Inferior parietal cortex (tissue), 1 donor: ENCODE results near the gene SIRT4.

ENCODE experiments used
- DNase-seq: peaks from one replicate; pipeline ENCODE4 v3.0.0-alpha.2; 2016; ENCODE audit errors: extremely low spot score

The SIRT4 gene

DNA sequence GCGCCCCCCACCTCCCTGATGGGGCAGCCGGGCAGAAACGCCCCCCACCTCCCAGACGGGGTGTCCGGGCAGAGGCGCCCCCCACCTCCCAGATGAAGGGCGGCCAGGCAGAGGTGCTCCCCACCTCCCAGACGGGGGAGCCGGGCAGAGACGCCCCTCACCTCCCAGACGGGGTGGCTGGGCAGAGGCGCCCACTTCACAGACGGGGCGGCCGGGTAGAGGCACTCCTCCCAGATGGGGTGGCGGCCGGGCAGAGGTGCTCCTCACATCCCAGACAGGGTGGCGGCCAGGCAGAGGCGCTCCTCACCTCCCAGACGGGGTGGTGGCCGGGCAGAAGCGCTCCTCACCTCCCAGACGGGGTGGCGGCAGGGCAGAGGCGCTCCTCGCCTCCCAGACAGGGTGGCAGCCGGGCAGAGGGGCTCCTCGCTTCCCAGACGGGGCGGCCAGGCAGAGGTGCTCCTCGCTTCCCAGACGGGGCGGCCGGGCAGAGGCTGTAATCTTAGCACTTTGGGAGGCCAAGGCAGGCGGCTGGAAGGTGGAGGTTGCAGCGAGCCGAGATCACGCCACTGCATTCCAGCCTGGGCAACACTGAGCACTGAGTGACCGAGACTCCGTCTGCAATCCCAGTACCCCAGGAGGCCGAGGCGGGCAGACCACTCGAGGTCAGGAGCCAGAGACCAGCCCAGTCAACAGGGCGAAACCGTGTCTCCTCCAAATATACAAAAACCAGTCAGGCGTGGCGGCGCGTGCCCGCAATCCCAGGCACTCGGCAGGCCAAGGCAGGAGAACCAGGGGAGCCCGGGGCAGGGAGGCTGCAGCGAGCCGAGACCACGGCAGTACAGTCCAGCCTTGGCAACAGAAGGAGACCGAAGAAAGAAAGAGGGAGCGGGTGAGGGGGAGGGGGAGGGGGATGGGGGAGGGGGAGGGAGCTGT lies 23.7 kb upstream of the SIRT4 start:
- no peak for DNase-seq

DNA sequence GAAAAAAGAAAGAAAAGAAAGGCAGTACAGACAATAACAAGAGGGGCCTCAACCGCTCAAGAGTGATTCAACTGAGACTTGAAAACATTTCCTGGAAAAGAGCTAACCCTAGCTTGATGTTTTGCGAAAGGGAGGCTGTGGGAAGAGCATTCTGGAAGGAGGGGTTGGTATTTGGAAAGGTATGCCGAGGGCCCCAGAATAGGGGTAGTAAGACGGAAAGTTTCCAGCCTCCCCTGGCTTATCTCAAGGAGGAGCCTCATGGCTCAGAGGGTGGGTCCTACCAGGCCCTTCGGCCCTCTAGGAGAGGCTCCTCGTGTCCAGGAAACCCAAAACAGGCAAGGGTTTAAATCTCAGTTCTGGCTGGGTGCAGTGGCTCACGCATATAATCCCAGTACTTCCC lies 18.8 kb upstream of the SIRT4 start:
- no peak for DNase-seq

DNA sequence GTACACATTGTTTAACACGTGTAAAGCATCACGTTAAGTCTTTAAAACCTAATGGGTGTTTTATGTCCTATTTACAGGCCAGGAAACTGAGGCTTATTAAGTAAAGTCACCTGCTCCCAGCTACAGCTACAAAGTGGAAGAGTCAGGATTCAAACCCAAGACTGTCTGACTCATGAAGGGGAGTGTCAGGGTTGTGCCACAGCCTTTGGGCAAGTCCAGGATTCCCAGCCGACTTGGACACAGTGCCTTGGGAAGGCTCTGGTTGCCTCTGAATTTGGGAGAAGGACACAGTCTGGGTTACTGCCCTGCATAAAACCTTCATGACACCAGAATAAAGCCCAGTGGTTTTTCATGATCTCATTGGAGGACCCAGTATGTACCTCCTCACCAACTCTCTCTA lies 17.7 kb upstream of the SIRT4 start:
- DNase-seq = no peak

DNA sequence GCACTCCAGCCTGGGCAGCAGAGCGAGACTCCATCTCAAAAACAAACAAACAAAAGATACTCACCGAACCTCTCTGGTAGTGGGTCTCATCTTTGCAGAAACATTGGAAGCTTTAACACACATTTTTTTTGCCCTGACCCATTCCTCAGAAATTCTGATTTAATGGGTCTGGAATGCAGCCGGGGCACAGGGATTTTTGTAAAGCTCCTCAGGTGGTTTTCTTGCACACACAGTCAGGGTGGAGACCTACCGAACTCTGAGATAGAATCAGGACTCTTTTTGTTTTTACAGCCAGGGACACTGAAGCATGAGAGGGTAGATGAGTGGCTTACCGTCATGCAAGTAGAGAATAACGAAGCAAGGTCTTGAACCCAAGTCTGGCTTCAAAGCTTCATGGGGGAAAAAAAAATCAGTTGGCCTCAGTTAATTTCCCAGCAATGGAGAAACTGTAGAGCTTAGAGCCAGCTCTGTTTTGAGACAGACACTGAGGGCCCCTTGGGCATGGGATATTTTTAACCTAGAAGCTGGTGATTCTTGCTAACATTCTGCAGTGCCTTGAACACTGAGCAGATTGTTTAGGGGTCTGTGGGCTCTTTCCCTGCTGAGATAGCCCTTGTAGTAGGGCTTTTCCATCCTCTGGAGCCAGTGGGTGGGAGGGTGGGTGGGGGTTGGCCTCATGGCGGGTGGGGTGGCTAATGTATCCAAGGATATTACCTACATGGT lies 15.2 kb upstream of the SIRT4 start:
- no peak for DNase-seq

DNA sequence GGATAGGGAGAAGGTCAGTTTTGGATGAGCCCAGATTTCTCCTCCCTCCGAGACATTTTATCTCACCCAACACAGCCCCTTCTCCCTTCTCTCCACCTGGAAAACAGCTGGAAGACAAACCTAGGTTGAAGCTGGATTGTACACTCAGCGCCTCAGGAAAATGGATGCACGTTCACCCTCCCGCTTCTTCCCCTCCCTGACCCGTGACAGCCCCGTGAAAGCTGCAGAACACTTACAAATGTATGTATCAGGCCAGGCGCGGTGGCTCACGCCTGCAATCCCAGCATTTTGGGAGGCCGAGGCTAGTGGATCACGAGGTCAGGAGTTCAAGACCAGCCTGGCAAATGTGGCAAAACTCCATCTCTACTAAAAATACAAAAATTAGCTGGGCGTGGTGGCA lies 14.6 kb upstream of the SIRT4 start:
- no peak for DNase-seq

DNA sequence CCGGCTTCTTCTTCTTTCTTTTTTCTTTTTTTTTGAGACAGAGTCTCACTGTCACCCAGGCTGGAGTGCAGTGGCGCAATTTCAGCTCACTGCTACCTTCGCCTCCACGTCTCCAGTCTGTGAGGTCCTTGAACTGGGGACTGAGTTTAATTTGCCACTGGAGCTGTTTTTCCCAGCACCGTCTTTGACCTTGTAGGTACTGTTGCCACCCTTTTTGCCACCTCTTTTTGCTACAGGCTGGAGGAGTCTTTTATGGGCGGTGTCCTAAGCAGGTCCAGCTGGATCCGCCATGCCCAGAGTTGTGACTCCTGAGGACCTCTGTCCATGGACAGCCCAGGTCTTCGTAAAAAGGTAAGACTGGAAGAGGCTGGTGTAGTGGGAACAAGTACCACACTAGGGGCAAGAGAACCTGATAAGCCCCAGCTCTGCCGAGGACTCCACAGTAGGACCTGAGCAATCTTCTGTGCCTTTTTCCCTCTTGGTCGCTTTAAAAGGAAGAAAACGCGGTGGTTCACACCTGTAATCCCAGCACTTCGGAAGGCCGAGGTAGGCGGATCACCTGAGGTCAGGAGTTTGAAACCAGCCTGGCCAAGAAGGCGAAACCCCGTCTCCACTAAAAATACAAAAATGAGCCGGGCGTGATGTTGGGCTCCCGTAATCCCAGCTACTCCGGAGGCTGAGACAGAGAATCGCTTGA lies 11.4 kb upstream of the SIRT4 start:
- no peak for DNase-seq

DNA sequence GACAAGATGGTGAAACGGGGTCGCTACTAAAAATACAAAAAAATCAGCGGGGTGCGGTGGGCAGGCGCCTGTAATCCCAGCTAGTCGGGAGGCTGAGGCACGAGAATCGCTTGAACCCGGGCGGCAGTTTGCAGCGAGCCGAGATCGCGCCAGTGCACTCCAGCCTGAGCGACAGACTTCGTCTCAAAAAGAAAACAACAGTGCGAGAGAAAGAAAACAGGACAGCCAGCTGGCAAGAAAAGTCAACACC lies 9.8 kb upstream of the SIRT4 start:
- DNase-seq = no peak

DNA sequence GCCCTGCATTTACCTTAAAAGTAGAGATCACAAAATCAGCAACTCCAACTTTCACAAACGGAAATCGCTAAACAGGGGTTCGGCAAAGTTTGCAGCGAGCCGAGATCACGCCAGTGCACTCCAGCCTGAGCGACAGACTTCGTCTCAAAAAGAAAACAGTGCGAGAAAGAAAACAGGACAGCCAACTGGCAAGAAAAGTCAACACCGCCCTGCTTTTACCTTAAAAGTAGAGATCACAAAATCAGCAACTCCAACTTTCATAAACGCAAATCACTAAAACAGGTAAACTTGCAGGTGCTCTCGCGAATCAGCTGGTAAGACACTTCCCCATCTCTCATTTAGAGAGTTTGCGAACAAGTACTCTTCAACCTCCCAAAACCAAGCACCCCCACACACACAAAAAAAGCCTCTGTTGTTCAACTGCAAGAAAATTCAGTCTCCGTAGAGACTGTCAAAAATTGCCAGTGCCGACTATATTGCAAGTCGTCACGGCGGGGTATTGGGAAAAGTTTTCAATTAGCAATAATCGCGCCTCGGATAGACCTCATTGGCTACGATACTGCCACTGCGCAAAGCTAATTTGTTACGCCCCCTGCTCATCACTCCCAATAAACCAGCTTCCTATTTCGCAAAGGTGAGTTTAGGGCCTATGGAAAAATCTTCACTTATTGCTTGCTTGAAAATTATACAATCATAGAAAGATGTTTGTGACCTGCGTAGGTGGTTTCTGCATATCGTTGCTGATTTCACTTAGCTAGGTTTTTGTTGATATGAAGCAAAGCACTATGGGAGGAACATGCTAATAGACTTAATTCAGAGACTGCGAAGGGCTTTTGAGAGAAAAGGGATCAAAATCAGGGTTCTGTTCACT lies 9.2 kb upstream of the SIRT4 start, which contains the start of gene RNU4-1:
Gene RNU4-1 (minus strand): TSS at position 577 of the 871 bp plus-strand sequence.
- peak; percentile 88 for DNase-seq

DNA sequence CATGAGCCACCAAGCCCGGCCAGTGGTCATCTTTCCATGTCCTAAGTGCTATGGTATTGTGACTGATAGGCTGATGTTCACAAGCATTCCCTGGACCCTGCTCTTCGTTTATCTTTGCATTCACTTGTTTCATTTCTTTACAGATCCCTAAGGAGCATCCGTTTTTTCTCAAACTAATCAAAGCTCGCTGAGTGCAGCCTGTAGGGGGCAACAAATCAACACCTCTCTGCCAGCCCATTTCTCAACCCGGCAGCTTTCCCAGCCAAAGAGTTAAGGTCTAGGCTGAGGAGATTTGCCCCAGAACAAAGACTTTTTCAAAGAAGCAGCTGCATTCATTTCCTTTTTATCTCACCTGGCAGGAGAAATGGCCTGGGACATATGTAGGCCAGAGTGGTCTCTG lies 12.1 kb downstream of the SIRT4 start:
- DNase-seq = no peak

DNA sequence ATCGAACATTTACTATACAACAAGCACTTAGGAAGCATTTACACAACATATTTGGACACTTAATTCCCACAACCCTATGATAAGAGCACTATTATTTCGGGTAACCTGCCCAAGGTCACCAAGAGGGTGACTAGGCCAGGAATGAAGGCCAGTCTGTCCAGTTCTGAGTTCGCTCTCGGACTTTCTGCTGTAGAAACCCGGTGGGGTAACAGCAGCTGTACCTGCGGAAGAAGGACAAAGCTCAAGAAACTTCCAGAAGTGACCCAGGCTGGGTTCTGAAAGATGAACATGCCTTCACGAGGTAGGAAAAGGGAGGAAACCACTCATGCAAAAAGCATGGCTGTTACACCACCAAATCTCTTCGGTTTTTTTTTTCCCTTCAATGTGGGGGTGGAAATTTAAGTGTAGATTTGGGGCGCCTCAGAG lies 14.7 kb downstream of the SIRT4 start:
- DNase-seq = peak; percentile 9

DNA sequence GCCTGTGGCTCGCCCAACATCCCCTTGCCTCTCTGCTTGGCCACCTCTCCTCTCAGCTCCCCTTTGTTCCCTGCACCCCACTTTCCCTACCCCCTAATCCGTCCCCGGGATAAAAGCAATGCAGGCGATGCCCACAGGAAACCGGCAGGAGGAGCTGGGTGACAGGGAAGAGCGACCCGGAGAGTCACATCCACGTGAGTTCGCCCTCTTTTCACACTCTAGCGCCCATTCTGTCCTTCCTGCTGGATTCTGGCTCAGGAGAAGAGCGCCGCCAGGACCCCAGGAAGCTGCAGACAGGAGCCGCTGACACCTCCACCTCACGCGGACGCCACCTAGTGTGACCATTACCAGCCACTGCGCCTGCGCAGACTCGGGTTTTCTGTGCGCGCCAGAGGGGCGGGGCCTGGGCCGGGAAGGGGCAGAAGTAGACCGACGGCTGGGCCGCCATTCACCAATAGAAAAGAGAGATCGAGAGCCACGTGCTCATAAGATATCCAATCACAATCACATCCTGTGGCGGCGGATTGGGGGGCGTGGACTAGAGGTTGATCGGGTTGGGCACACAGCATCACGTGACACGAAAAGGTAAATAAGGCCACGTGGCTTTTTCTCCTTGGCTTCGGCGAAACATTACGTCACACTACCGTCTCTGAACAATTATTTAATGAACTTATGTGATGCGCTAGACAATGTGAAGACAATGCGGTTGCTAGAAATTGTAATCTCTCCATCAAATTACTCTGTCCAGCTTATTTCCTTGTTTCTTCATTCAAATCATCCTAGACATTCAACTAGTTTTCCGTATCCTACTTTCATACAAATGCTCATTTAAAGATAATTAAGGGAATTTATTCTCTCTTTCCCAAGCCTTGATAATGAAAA lies 15.3 kb downstream of the SIRT4 start:
- peak; percentile 99 for DNase-seq

DNA sequence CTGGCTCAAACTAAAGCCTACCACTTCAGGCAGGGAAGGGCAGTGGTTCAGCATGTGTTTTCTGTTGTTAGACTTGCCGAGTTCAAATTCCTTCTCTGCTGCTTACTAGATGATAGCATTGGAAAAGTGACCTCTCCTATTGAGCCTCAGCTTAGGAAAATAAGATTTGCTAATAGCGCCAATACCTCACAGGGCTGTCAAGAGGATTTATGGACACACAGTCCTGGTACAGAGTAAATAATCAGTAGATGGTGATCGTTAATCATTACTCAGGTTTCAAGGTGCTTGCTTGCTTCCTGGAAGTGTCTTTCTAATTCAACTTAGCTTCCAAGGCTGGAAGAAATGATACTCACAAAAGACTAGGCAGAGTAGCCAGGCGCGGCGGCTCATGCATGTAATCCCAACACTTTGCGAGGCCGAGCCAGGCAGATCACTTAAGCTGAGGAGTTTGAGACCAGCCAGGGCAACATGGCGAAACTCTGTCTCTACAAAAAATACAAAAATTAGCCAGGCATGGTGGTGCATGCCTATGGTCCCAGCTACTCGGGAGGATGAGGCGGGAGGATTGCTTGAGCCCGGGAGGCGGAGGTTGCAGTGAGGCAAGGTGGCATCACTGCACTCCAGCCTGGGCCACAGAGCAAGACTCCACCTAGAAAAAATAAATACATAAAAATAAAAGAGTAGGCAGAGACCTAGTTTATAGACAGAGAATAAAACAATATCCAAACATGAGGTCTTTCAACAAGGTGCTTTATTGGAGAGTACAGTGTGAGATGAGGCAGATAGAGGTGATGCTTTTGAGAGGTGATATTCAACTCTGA lies 19.5 kb downstream of the SIRT4 start:
- DNase-seq = no peak

DNA sequence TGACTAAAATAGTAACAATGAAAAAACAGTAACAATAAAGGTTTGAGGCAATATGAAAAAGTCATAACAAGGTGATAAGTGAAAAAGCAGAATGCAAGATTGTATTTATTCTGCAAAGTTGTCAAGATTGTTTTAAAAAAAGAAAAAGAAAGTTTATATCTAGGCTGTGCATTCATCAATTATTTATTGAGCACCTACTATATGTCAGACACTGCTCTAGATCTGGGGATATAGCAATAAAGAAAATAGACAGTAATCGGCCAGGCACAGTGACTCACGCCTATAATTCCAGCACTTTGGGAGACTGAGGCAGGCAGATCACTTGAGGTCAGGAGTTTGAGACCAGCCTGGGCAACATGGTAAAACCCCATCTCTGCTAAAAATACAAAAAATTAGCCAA lies 21.7 kb downstream of the SIRT4 start:
- no peak for DNase-seq

DNA sequence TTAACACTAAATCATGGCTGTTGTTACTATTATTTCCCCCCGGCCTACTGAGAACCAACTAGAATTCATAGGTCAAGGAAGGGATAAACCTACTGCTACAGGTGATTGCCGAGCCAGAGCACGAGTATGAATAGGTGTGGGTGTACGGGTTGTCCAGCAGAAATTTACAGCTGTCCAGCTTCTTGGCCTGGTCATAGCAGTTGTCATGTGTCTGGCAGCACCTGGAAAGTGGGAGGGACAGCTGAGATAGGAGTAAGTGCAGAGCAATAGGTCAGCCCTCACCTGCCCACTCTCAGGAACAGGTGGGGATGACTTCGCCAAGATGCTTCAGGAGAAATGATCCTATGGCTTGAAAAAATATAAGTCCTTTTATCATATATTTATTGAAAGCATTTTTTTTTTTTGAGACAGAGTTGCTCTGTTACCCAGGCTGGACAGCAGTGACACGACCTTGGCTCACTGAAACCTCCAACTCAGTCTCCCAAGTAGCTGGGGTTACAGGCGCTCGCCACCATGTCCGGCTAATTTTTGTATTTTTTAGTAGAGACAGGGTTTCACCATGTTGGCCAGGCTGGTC lies 22.8 kb downstream of the SIRT4 start:
- DNase-seq = no peak

DNA sequence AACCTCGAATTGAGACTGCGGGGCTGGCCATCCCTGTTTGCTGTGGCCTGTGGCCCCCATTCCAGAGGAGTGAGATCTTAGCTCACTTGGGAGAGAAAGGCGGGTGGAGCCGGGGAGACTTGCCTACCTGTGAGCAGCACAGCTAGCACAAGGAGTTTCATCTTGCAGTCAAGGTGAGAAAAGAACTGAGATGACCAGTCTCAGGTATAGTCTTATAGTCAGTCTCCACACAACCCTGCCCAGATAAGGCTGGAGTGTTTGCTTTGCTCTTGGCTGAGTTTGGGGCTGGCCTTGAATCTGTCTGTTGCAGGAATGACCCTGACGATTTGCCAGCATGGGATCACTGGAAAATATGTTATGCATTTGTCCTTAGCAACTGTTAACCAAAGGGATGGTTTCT lies 25.5 kb downstream of the SIRT4 start, which contains the start of gene PLA2G1B:
Gene PLA2G1B (minus strand): TSS at position 187 of the 400 bp plus-strand sequence. CDS start 26 bp downstream, at position 161.
- no peak for DNase-seq

DNA sequence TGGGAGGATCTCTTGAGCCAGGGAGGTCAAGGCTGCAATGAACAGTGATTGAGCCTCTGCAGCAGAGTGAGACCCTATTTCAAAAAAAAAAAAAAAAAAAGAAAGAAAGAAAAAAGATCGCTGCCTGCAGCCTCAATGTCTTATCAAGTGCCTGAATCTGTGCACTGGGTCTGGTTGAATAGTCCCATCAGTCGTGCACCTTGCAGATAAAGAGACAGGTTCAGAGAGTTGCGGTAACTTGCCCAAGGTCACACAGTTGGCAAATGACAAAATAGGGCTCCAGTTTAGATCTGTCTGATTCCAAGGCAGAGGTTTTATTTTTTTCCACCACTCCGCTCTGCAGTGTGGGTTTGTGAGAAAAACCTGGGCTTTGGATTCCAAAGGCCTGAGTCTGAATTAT lies 26.1 kb downstream of the SIRT4 start:
- no peak for DNase-seq

DNA sequence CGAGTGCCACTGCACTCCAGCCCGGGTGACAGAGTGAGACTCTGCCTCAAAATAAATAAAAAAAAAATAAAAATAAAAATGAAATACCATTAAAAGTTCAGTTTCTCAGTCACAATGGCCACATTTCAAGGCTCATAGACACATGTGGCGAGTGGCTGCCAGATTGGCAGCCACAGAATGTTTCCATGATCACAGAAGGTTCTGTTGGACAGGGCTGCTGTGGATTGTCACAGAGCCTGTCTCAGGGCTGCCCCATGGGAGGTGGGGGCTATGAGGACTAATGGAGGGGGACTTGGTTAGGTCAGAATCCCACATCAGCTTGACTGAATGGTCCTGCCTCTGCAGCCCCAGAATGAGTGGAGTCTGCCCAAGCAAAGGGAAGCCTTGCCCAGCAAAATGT lies 29.3 kb downstream of the SIRT4 start:
- no peak for DNase-seq

DNA sequence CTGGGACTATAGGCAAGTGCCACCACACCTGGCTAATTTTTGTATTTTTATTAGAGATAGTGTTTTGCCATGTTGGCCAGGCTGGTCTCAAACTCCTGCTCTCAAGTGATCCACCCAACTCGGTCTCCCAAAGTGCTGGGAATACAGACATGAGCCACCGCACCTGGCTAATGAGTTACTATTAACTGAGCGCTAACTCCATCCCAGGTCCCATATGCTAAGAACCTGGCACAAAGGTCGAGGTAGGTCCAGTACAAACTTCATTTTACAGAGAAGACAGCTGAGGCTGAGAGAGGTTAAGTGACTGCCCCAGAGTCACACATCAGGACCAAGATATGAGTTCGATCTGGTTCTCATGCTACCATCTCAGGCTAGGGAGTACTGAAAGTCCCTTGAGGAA lies 29.9 kb downstream of the SIRT4 start:
- DNase-seq = no peak

DNA sequence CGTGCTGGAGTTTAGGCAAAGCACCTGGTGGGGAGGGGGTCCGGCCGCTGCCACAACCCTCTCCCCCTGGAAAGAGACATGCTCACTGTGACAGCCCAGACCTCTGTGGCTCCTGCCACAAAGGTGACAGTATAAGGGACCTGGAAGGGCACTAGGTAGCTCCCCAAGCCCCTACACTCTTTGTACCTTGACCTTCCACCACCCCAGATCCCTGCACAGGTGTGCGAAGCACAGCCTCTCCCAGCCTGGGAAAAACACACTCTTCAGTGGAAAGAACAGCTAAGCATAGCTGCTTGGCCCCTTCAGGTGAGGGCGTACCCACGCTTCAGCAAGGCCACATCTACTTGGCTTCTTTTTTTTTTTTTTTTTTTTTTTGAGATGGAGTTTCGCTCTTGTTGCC lies 30.4 kb downstream of the SIRT4 start:
- DNase-seq = no peak
